HG03097 (cell line): ENCODE data around the gene MSX2.

Experiments used
- ATAC-seq: cut with Tn5 transposase; IDR thresholded peaks from one replicate; pipeline ENCODE4 v1.9.1; 2021; ENCODE audit not compliant: unreplicated experiment, low FRiP score

Gene MSX2

DNA sequence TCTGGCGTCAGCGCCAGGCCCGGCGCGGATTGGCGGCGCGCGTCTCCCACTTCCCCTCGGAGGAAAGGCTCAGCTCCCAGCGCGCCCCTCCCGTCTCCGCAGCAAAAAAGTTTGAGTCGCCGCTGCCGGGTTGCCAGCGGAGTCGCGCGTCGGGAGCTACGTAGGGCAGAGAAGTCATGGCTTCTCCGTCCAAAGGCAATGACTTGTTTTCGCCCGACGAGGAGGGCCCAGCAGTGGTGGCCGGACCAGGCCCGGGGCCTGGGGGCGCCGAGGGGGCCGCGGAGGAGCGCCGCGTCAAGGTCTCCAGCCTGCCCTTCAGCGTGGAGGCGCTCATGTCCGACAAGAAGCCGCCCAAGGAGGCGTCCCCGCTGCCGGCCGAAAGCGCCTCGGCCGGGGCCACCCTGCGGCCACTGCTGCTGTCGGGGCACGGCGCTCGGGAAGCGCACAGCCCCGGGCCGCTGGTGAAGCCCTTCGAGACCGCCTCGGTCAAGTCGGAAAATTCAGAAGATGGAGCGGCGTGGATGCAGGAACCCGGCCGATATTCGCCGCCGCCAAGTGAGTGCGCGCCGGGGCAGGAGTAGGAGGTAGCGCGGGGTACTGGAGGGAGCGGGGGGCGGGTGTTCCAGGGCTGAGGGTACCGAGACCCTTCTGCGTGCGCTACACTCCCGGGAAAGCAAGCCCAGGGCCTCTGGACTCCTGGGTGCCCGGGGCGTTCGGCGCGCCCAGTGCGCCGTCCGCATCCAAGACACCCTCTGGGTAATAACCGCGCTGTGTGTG lies at the start of gene MSX2:
MSX2 (plus strand) TSS at position 99 of the 777 bp plus-strand sequence; CDS start at position 177, 78 bp downstream.
- no peak for ATAC-seq

DNA sequence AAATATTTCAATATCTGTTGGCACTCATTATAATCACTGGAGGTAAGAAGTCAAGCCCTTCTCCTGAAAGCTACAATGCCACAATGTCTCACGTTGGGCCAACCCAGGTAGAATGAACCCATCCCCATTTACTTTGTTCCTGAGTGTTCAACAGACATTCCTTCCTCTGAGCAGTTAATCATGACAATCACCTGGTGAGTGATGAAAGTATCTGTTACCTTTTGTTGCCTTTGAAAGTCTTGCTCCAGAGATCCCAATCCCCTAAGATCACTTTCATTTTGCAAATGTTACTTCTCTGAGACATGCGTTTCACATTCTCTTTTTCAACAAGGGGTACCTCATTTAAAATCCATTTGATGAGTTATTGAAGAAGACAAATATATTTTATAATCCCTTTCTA lies 49.3 kb upstream of the MSX2 start:
- no peak for ATAC-seq

DNA sequence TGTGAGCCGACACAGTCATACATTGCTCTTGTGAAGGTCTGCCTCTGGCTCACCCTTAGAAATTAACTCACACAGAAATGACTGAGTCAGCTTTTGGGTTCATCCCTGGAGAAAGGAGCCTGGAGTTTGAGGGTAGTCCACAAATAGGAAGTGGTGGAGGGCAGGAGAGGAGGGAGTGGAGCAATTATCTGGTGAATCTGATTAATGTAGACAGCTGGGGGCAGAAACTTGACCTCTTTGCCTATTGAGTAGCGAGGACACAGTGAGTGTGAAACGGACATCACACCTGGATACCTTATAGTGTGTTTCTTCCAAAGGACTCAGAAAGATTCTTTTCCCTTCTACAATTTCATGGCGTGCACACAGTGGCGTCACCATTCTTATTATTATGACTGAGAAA lies 48.5 kb upstream of the MSX2 start:
- ATAC-seq: no peak

DNA sequence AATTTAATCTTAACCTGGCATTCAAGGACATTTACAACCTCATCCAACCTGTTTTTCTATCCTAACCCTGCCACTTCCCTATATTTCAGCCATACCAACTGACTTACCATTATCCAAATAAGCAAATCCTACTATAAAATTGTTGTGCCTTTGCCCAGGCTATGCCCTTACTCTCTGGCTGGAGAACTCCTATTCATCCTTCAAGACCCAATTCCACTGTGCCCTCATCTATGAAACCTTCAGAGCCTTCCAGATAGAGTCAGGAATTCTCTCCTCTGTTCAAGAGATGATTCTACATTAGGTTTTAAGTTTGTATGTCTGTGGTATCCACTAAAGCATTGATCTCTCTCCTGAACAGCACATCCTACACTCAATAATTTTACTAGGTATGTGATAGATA lies 46.3 kb upstream of the MSX2 start:
- ATAC-seq: no peak

GRCh38 chr5:174680901-174681565 lies 43.3 kb upstream of the MSX2 start:
- ATAC-seq: no peak

DNA sequence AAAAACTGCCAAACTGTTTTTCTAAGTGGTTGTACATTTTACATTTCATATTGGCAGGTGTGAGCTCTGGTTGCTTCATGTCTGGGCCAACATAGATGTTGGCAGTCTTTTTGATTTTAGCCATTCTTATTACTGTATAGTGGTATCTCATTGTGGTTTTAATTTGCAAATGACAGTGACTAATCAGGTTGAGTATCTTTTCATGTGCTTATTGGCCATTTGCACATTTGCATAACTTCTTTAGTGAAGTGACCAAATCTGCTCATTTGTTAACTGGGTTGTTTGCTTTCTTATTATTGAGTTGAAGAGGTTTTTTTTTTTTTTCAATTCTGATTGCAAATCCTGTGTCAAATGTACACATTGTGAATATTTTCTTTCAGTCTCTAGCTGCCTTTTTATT lies 36.9 kb upstream of the MSX2 start:
- ATAC-seq: no peak

- no peak for ATAC-seq
Measured at GRCh38 chr5:174688441-174689354, 35.7 kb upstream of the MSX2 start.

GRCh38 chr5:174690271-174690670 lies 34.1 kb upstream of the MSX2 start:
- ATAC-seq: no peak

DNA sequence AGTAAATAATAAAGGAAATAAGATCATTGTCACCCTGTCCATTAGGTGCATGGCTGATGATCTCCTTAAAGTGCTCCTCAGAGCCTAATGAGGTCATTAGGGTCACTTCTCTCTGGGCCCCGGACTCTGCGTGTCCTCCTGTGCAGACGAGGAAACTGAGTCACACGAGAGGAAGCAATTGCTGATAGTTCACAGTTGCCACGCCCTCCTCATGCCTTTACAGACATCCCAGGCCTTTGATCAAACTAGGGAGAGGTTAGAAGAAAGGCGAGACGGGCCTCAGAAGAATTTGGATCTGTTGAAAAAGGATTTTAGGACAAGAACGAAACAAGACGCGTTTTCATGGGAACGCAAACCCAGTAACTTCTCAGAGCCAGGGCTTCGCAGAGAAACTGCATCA lies 32.0 kb upstream of the MSX2 start:
- no peak for ATAC-seq

- no peak for ATAC-seq
Measured at GRCh38 chr5:174692982-174693422, 31.4 kb upstream of the MSX2 start.

DNA sequence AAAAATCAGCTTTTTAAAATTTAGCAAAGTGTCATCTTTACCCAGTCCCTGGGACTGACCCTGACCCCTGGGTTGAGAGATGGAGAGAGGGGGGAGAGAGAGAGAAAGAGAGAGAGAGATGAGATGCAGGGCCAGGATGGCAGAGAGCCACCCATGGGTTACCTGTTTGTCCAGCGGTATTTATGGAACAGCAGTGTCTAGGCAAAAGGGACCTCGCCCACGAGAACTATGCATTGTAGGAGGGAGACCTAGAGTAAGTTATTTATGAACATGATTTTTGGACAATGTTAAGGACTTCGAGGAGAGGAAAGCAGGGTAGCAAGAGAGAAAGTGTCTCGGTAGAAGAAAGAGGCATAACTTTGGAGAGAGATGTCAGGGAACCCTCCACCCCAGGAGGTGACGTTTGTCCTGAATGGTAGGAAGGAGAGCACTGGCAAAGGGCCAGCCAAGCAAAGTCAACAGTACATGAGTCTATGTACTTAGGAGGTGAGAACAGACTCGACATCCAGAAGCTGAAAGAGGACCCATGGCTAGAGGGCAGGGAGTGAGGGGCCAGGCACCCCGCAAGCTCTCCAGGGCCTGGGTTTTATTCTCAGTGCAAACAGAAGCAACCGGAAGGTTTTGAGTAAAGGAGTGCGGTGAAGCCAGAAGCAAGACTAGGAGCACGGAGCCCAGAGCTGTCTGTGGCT lies 30.5 kb upstream of the MSX2 start:
- ATAC-seq: no peak

DNA sequence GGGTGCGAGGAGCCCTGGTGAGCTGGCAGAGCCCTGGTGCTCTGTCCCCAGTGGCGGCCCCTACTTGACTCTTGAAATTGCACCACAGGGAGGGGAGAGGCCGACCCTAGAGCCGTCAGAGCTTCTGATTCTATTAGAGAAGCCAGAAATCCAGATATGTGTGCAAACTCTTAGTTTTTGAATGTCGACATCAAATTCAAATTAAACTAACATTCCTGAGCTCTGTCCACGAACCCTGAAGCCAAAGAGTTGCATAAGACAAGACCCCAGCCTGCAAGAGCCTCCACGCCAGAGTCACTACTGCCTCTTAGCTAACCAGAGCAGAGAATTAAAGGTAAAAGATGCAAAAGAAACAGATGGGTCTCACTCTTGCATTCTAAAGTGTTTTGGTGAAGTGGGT lies 29.8 kb upstream of the MSX2 start:
- ATAC-seq: no peak

- no peak for ATAC-seq
Measured at GRCh38 chr5:174698156-174698555, 26.2 kb upstream of the MSX2 start.

- no peak for ATAC-seq
Measured at GRCh38 chr5:174699131-174699530, 25.3 kb upstream of the MSX2 start.

GRCh38 chr5:174706997-174707572 lies 17.3 kb upstream of the MSX2 start:
- ATAC-seq: no peak

DNA sequence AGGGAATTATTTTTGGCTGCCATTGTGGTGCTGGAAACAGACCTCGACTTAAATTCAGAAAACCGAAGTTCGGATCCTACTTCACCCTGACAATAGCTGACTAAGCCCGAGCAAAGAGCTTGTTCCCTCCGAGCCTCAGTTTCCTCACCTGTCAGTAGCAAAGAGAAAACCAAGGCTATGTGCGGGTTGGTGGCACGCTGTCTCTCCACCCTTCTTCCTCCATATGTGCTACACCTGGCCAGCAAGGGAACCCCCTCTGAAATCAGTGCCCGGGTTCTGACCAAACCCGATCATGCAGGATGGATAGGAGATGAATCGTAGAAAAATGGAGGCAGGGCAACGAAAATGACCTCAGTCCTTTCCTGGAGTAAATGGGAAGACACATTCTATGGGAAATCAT lies 16.7 kb upstream of the MSX2 start:
- ATAC-seq: no peak

DNA sequence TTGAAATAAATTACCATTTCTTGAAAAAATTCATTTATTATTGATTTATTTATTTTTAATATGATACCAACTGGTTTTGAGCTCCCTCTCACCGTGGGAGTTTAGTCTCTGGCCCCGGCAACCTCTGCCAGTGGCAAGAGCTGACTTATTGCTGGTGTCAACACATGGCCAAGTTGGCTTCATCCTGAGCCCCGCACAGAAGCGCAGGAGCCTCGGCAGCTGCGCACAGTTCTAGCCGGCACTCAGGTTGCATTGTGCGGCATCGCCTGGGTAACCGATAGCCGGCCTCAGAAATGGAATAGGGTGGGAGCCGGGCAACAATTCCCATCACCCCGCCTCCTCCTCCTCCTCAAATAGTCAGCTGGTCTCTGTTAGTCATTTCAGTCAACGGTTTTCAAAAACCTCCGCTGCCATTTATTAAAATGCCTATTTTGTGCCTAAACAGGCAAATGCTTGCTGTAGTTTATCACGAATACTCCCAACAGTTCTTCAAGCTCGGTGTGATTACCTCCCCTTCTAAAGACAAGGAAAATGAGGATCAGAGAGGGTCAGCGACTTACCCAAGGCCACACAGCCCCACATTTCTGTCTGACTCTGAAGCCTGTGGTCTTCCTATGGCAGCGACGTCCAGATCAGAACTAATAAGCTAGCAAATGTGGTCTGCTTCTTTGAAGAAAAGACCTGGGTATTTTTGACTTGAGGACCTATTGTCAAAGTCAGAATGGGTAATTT lies 15.7 kb upstream of the MSX2 start:
- no peak for ATAC-seq

DNA sequence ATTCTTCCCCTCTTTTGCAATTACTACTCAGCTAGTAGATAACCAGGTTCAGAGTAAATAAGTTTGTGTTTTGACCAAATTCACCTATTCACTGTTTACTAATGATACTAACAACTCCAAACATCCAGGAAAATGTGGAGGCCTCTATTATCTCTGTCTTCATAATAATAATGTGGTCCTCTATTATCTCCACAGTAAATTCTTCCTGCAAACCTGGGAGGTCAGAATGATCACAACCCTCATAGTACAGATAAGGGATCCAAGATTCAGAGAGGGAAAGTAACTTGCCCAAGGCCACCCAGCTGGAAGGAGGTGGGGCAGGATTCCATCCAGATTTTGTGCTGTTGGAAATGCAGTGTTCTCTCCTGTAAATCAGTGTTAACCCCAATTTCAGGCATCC lies 9.6 kb upstream of the MSX2 start:
- no peak for ATAC-seq

DNA sequence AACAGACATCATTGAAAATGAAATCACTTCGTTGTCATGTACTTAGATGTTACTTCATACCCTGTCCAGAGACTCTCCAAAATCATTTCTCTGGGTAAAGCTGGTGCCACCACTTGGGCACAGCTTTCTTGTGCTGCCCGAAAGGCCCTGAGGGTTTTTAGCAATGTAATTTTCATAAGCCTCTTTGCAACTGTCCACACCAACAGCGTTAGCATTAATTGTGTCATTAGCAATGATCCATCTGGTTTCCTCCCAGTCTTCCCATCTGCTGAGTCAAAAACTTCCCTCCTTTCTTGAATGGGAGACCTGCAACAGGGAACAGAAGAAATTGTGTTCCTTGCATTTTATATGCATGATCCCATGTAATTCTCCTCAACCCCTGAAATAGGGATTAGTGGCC lies 8.6 kb upstream of the MSX2 start:
- ATAC-seq: no peak
